ENCODE results near the gene MAP2K5.

MAP2K5 gene

DNA sequence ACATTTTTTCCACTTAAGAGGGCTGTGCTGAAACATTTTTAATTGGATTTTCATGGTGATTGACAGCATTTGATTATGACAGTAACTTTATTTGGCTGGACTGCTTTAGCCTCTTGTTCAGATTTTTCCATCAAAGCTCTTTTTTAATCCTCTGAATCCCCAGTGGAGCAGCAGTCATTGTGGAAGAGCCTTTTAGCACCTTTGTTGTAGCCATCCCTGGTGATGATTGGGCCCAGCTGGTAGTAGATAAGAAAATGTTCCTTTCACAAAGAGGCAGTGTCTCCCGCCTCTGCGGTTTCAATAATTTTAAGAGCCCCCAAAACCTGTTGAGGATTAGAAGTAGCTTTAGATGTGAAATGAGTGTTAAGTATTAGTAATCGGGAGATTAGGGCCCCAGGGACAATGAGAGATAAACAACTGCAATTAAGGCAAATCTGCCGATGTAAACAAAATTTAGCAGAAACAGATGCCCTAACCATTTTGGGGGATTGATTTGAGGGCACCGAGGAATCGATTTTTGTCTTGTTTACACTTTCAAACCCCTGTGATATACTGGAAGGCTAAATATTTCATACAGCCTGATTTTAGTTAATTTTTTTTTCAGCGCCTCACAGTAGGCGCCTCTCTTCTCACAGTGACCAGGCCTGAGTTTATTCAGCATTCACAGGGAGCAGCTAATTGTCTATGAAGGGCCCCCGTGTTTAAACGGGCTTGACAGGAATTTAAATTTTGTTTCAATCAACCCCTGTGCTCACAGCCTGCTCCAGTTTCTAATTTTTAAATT is 239.6 kb downstream of the MAP2K5 start:
- H3K4me3 ChIP-seq (ENCODE audit: low read depth, low read length): no peak overlapping the region
- DNase-seq (ENCODE audit: low read depth, low spot score): no peak
- in situ Hi-C loops (cut with HindIII; ENCODE audit: low sequenced_read_pairs): no loop called here
- no peak for TF ChIP-seq CTCF (IDR thresholded peaks at IDR 0.05; ENCODE audit: low read depth, low read length)

GRCh38 chr15:67782691-67782991 is 240.1 kb downstream of the MAP2K5 start:
- in situ Hi-C loops (cut with HindIII; ENCODE audit: low sequenced_read_pairs): no loop called here
- no peak for TF ChIP-seq CTCF (IDR thresholded peaks at IDR 0.05; ENCODE audit: low read depth, low read length)
- no peak for DNase-seq (ENCODE audit: low read depth, low spot score)
- no peak overlapping the region for H3K4me3 ChIP-seq (ENCODE audit: low read depth, low read length)

GRCh38 chr15:67783303-67783702 is 240.8 kb downstream of the MAP2K5 start:
- H3K4me3 ChIP-seq (ENCODE audit: low read depth, low read length): no peak overlapping the region
- TF ChIP-seq CTCF (IDR thresholded peaks at IDR 0.05; ENCODE audit: low read depth, low read length): no peak
- in situ Hi-C loops (cut with HindIII; ENCODE audit: low sequenced_read_pairs): no loop called here
- DNase-seq (ENCODE audit: low read depth, low spot score): no peak

- no peak for TF ChIP-seq CTCF (IDR thresholded peaks at IDR 0.05; ENCODE audit: low read depth, low read length)
- in situ Hi-C loops (cut with HindIII; ENCODE audit: low sequenced_read_pairs): no loop called here
- no peak for DNase-seq (ENCODE audit: low read depth, low spot score)
- no peak overlapping the region for H3K4me3 ChIP-seq (ENCODE audit: low read depth, low read length)
These were observed 241.7 kb downstream of the MAP2K5 start for GRCh38 chr15:67784090-67784781.

GRCh38 chr15:67784856-67785430 is 242.4 kb downstream of the MAP2K5 start:
- H3K4me3 ChIP-seq (ENCODE audit: low read depth, low read length): no peak overlapping the region
- TF ChIP-seq CTCF (IDR thresholded peaks at IDR 0.05; ENCODE audit: low read depth, low read length): no peak
- DNase-seq (ENCODE audit: low read depth, low spot score): no peak
- in situ Hi-C loops (cut with HindIII; ENCODE audit: low sequenced_read_pairs): no loop called here

DNA sequence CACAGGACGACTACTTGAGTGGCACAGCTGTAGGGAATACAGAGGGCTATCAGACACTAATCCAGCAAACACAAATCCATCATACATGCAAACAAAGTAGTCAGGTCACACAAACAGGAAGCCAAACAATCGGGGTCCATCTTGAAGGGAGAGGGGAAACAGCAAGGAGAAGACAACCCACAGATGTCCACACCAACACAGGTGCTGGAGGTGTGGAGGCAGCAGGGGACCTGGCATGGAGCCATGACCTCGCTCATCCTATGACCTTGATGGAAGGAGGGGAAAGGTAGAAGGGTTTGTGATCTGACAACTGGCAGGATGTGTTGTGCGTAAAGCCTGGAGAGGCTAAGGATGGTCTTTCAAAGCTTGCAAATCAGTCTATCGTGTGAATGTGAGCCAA is 242.9 kb downstream of the MAP2K5 start:
- no peak for TF ChIP-seq CTCF (IDR thresholded peaks at IDR 0.05; ENCODE audit: low read depth, low read length)
- in situ Hi-C loops (cut with HindIII; ENCODE audit: low sequenced_read_pairs): no loop called here
- no peak overlapping the region for H3K4me3 ChIP-seq (ENCODE audit: low read depth, low read length)
- DNase-seq (ENCODE audit: low read depth, low spot score): no peak
